HepG2 (cell line): ENCODE data around the gene NYAP2. TPM values are rescaled to one million over a fixed set of nuclear protein-coding genes. Genes with fewer than 3 reads are reported as not detected.

Experiments
- ATAC-seq: fragments of 200-7000 bp; cut with Tn5 transposase; 3 replicates; pipeline ENCODE4 v1.9.1; 2020; ENCODE audit warnings: mild to moderate bottlenecking, moderate library complexity
- BruUV-seq: library from RNA; stranded (reverse); fragments of 400-500 nt; replicated peaks from 2 replicates; lab custom pipeline; 2021; lab: Mats Ljungman, UMichigan
- CTCF ChIA-PET: fragments of 300-600 bp; formaldehyde crosslinking; extraction: SDS; loops from one replicate; lab custom pipeline; 2021; ENCODE audit warnings: low total read pairs, inconsistent platforms, low intra/inter-chr PET ratio; lab: Yijun Ruan, JAX
- POLR2A ChIA-PET: fragments of 350-600 bp; sonication (Branson Sonifier 250); formaldehyde crosslinking; loops from one replicate; lab custom pipeline; 2020; ENCODE audit warnings: antibody characterized with exemption, inconsistent platforms; lab: Yijun Ruan, JAX
- DNase-seq: peaks from one replicate; pipeline ENCODE4 v3.0.0-alpha.2; 2015; ENCODE audit warnings: low spot score
- FAIRE-seq: peaks from 3 replicates; lab custom pipeline; 2011; peaks lifted over from hg19 to GRCh38; lab: Jason Lieb, UNC
- H2AFZ ChIP-seq: one replicate; pipeline ENCODE4 v1.6.1; 2011; ENCODE audit warnings: low read length, inconsistent platforms
- H3K27ac ChIP-seq: fragments of 300-600 bp; 3 replicates; pipeline ENCODE4 v1.8.0; 2011; ENCODE audit warnings: mixed run types, mild to moderate bottlenecking, mixed read lengths, low read length, inconsistent platforms; ENCODE audit not compliant: insufficient read depth; ENCODE audit errors: extremely low read length
- H3K27me3 ChIP-seq, 2 experiments: fragments of 200-600 bp in 1 of 2; 2 replicates in 1 of 2; 3 replicates in 1 of 2; pipeline versions ENCODE4 v1.6.0 to v1.8.0; 2011; ENCODE audit warnings: low read length in 2 of 2, mild to moderate bottlenecking in 2 of 2, moderate library complexity in 2 of 2, inconsistent platforms in 1 of 2; ENCODE audit not compliant: insufficient read depth in 2 of 2, control insufficient read depth in 1 of 2
- H3K36me3 ChIP-seq, 2 experiments: fragments of 200-600 bp in 1 of 2; replicated peaks in 1 of 2; 2 replicates in 1 of 2; 3 replicates in 1 of 2; pipeline versions ENCODE4 v1.5.1 to v1.8.0; 2011; ENCODE audit warnings: low read length in 2 of 2, inconsistent platforms in 1 of 2; ENCODE audit not compliant: insufficient read depth in 2 of 2, control insufficient read depth in 1 of 2
- H3K4me1 ChIP-seq: 2 replicates; pipeline ENCODE4 v1.5.1; 2012; ENCODE audit warnings: low read length, inconsistent platforms; ENCODE audit not compliant: insufficient read depth
- H3K4me2 ChIP-seq: 2 replicates; pipeline ENCODE4 v1.6.0; 2011; ENCODE audit warnings: low read depth, low read length, inconsistent platforms
- H3K4me3 ChIP-seq, 3 experiments: fragments of 200-600 bp in 1 of 3; sonication (generic), shearing (Covaris generic) in 1 of 3; replicated peaks in 1 of 3; 2 replicates each; pipeline ENCODE4 v1.5.1; 2011 to 2016; ENCODE audit warnings: low read length in 3 of 3, inconsistent platforms in 2 of 3, low read depth in 2 of 3, mild to moderate bottlenecking in 2 of 3, control low read depth in 1 of 3, mixed read lengths in 1 of 3; ENCODE audit not compliant: insufficient read depth in 1 of 3
- H3K79me2 ChIP-seq: one replicate; pipeline ENCODE4 v1.6.1; 2011; ENCODE audit warnings: low read length, inconsistent platforms; ENCODE audit not compliant: insufficient read depth
- H3K9ac ChIP-seq: 2 replicates; pipeline ENCODE4 v1.6.0; 2011; ENCODE audit warnings: mild to moderate bottlenecking, low read depth, low read length, inconsistent platforms; ENCODE audit not compliant: insufficient read depth
- H3K9me3 ChIP-seq: 2 replicates; pipeline ENCODE4 v1.5.1; 2012; ENCODE audit warnings: mild to moderate bottlenecking, low read length
- H4K20me1 ChIP-seq: 2 replicates; pipeline ENCODE4 v1.6.0; 2011; ENCODE audit warnings: inconsistent platforms, mild to moderate bottlenecking, low read length, moderate library complexity; ENCODE audit not compliant: insufficient read depth
- ATF7 ChIP-seq, 2 experiments: fragments of 450-650 bp in 1 of 2; sonication (generic) in 1 of 2; formaldehyde crosslinking in 1 of 2; IDR thresholded peaks; 2 replicates each; pipeline versions ENCODE4 v1.4.0 to v1.6.1; 2016 to 2020; ENCODE audit warnings: antibody characterized with exemption in 1 of 2, mild to moderate bottlenecking in 1 of 2, missing genetic modification reagents in 1 of 2
- CEBPB ChIP-seq: IDR thresholded peaks from 2 replicates; pipeline ENCODE4 v1.6.1; 2011; ENCODE audit warnings: low read depth, low read length, improper control_type of control experiment, borderline replicate concordance
- CREB1 ChIP-seq, 2 experiments: fragments of 450-650 bp in 1 of 2; IDR thresholded peaks; 2 replicates each; pipeline ENCODE4 v1.6.1; 2016 to 2017; ENCODE audit warnings: control low read depth in 1 of 2, mild to moderate bottlenecking in 1 of 2, missing compliant biosample characterization in 1 of 2, missing genetic modification characterization in 1 of 2
- DDIT3 ChIP-seq: sonication (generic); formaldehyde crosslinking; IDR thresholded peaks from 2 replicates; pipeline ENCODE4 v1.4.0; 2020; ENCODE audit warnings: mild to moderate bottlenecking, missing genetic modification reagents
- FOSL1 ChIP-seq: sonication (generic); formaldehyde crosslinking; IDR thresholded peaks from 2 replicates; pipeline ENCODE4 v1.9.0; 2021; ENCODE audit warnings: missing genetic modification reagents, borderline replicate concordance
- GRHL1 ChIP-seq: sonication (generic); formaldehyde crosslinking; conservative IDR thresholded peaks from 2 replicates; pipeline ENCODE4 v1.8.0; 2022; ENCODE audit warnings: missing genetic modification reagents
- NONO ChIP-seq, 2 experiments: fragments of 450-650 bp in 1 of 2; sonication (generic) in 1 of 2; formaldehyde crosslinking in 1 of 2; IDR thresholded peaks in 1 of 2; conservative IDR thresholded peaks in 1 of 2; 2 replicates each; pipeline versions ENCODE4 v1.6.1 to v1.8.0; 2017 to 2022; ENCODE audit warnings: mild to moderate bottlenecking in 1 of 2, missing genetic modification reagents in 1 of 2, moderate library complexity in 1 of 2
- POLR2AphosphoS5 ChIP-seq: IDR thresholded peaks from 2 replicates; pipeline ENCODE4 v1.6.1; 2012; ENCODE audit warnings: low read depth, low read length
- TRIM24 ChIP-seq: sonication (generic); formaldehyde crosslinking; IDR thresholded peaks from 2 replicates; pipeline ENCODE4 v1.8.0; 2022; ENCODE audit warnings: mild to moderate bottlenecking, missing genetic modification reagents
- ZBTB21 ChIP-seq: sonication (generic); formaldehyde crosslinking; IDR thresholded peaks from 2 replicates; pipeline ENCODE4 v1.4.0; 2020; ENCODE audit warnings: missing genetic modification reagents
- ZNF530 ChIP-seq: sonication (generic); formaldehyde crosslinking; IDR thresholded peaks from 2 replicates; pipeline ENCODE4 v1.5.0; 2020; ENCODE audit warnings: low read depth, mild to moderate bottlenecking, missing genetic modification reagents
- ZNF660 ChIP-seq: sonication (generic); formaldehyde crosslinking; IDR thresholded peaks from 2 replicates; pipeline ENCODE4 v1.5.1; 2020; ENCODE audit warnings: mild to moderate bottlenecking, low read depth, missing genetic modification reagents, borderline replicate concordance
- ZUFSP ChIP-seq: sonication (generic); formaldehyde crosslinking; IDR thresholded peaks from 2 replicates; pipeline ENCODE4 v1.9.0; 2021; ENCODE audit warnings: missing genetic modification reagents, mild to moderate bottlenecking, borderline replicate concordance
- ZZZ3 ChIP-seq: sonication (generic); formaldehyde crosslinking; IDR thresholded peaks from 2 replicates; pipeline ENCODE4 v1.4.0; 2020; ENCODE audit warnings: missing genetic modification reagents, mild to moderate bottlenecking, borderline replicate concordance
- WGBS: methylation state at CpG from one replicate; pipeline ENCODE4 v1.1.6; 2017; ENCODE audit warnings: low lambda C conversion rate; 5-methylcytosine and 5-hydroxymethylcytosine counted together
- in situ Hi-C: cut with HindIII; loops from 2 replicates; pipeline ENCODE4 v1.10.0; 2017; ENCODE audit warnings: low pct_unique_long_range_greater_than_20kb; ENCODE audit not compliant: extremely low pct_ligation_motif_present
- intact Hi-C: fragments of 100-400 bp; cut with micrococcal nuclease; formaldehyde crosslinking; loops from one replicate; pipeline ENCODE4 v1.10.0; 2022; ENCODE audit not compliant: unreplicated experiment
- polyA plus RNA-seq, 8 experiments: library from polyadenylated mRNA; depleted of rRNA in 3 of 8; stranded (reverse) in 7 of 8; unstranded in 1 of 8; fragments of >200 nt; fragmentation: Illumina TruSeq in 4 of 8; extraction: Trizol in 4 of 8; gene quantifications; 2 replicates each; pipeline versions ENCODE4 v1.2.1 to v1.2.3, GENCODE V29; 2011 to 2016; ENCODE audit warnings: low read depth in 4 of 8, missing spikeins in 1 of 8, mixed read lengths in 1 of 8; ENCODE audit not compliant: insufficient read depth in 1 of 8
- total RNA-seq, 5 experiments: library from RNA; depleted of rRNA; stranded (reverse); fragments of >200 nt; fragmentation: Illumina TruSeq; extraction: Trizol; gene quantifications; 2 replicates each; pipeline ENCODE4 v1.2.3, GENCODE V29; 2016; ENCODE audit warnings: low read depth in 1 of 5

NYAP2 gene
- total and polyA plus RNA-seq, 2 of the 13 experiments (the other 11 are each of a cell fraction or from before 2014, with no cell fraction given), result not detected

GRCh38 chr2:225612636-225613035 is 213.1 kb downstream of the NYAP2 start:
- Histone ChIP-seq H3K79me2 (no peaks in the 10 kb centered on the region), H3K9me3 (no peaks in the 10 kb centered on the region), H2AFZ (no peak overlapping the region), H3K4me3 (no peak overlapping the region), H3K36me3 (no peaks in the 10 kb centered on the region), H3K27ac (no peak overlapping the region), H3K4me1 (no peaks in the 10 kb centered on the region), H3K27me3 (no peaks in the 10 kb centered on the region), H4K20me1 (no peaks in the 10 kb centered on the region), H3K9ac (no peak overlapping the region)
- BruUV-seq, result no TSS peak
- DNase-seq (no peak), FAIRE-seq (no peak), ATAC-seq (no peak)
- intact Hi-C loops, result no loop called here
- in situ Hi-C loops, result no loop called here
- ChIA-PET POLR2A (no interaction called here), CTCF (no interaction called here)
- 0% methylated on average over 1 of the region's 1 CpG for WGBS
- TF ChIP-seq GRHL1 (CRISPR knock-in tag) (no peak), ZZZ3 (CRISPR knock-in tag) (no peak), ZBTB21 (CRISPR knock-in tag) (peak; percentile 60; the same call in 1 of the 2 replicates), DDIT3 (no peak), ZNF530 (CRISPR knock-in tag) (no peak), FOSL1 (no peak), CREB1 (IDR thresholded peaks at IDR 0.05) (peak; percentile 91), CREB1 (CRISPR knock-in tag; IDR thresholded peaks at IDR 0.05) (no peak), NONO (IDR thresholded peaks at IDR 0.05) (no peak), NONO (CRISPR knock-in tag; conservative IDR thresholded peaks at IDR 0.05) (no peak), TRIM24 (CRISPR knock-in tag) (no peak), ATF7 (IDR thresholded peaks at IDR 0.05) (peak; percentile 91), ATF7 (CRISPR knock-in tag; IDR thresholded peaks at IDR 0.05) (no peak), POLR2AphosphoS5 (no peak), ZNF660 (CRISPR knock-in tag) (no peak), CEBPB (peak; percentile 74), ZUFSP (CRISPR knock-in tag) (no peak)
- TF ChIP-seq, all 625 proteins: peak for 4
- H3K4me2 ChIP-seq, result no peak overlapping the region
